Measurements from ENCODE around the gene EXO5. TPM values are rescaled to one million over a fixed set of nuclear protein-coding genes. Genes with fewer than 3 reads are reported as not detected.

EXO5 gene, protein sequence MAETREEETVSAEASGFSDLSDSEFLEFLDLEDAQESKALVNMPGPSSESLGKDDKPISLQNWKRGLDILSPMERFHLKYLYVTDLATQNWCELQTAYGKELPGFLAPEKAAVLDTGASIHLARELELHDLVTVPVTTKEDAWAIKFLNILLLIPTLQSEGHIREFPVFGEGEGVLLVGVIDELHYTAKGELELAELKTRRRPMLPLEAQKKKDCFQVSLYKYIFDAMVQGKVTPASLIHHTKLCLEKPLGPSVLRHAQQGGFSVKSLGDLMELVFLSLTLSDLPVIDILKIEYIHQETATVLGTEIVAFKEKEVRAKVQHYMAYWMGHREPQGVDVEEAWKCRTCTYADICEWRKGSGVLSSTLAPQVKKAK
- 5.7 TPM for total RNA-seq
- long read RNA-seq, partial matches to known transcripts: 1 of 19 reads
- long read RNA-seq, other reads (novel, unspliced or antisense): 5 of 19 reads

DNA sequence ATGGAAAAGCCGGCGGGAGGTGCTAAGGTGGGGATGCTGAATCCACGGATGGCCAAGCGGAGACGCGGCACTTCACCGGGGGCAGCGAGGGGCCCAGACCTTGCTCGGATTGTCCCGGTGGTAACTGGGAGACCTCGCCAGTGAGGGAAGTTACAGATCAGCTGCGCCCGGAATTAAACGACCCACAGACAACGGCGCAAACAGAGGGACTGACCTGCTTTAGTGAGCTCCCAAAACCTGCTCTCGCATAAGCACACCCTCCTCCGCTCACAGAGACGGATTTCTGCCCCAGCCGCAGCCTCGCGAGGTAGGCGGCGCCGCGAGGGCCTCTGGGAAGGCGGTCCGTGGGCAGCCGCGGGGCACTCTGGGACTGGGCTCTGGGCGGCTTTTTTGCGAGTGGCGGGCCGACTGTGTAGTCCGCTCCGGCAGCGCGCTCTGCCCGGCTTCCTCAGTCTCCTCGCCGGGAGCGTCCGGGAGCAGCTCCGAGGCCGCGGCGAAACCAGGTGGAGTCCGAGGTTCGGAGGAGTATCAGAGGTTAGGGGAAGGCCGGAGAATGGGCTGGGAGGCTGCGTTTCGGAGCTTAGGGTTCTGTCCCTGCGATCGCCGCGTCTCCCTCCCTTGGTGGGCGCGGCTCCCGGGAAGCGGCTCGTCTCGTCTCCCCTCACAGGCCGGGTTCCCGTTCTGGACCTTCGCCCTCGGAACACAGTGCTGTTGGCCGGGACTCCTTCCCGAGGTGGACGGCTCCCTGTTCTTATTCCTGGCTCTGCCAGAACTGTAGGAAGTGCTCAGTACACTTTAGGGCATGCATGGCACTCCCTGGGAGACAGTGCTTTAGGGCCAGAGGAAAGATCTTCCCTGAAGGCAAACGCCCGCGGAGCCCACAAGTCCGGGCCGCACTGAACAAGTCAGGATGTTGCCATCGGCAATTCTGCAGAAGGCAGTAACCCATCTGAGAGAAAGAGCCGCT lies at the start of gene EXO5:
Gene EXO5 (plus strand): TSS at position 393 of the 967 bp plus-strand sequence. CDS start 5,778 bp downstream, outside the sequence.
- peaks cover 12% of the 10 kb centered on the region for H3K4me1 ChIP-seq
- peak within 1 kb of the TSS; percentile 73 for H3K27ac ChIP-seq
- peak; percentile 93 for DNase-seq
- ATAC-seq: peak; percentile 100
- no peaks in the 10 kb centered on the region for H3K27me3 ChIP-seq
- intact Hi-C loops (cut with DNase I): no loop called here
- H3K36me3 ChIP-seq: no peaks in the 10 kb centered on the region
- H3K9me3 ChIP-seq: peaks cover 6% of the 10 kb centered on the region
- H3K4me3 ChIP-seq: peak within 1 kb of the TSS; percentile 89
- TF ChIP-seq, protein P1, sequence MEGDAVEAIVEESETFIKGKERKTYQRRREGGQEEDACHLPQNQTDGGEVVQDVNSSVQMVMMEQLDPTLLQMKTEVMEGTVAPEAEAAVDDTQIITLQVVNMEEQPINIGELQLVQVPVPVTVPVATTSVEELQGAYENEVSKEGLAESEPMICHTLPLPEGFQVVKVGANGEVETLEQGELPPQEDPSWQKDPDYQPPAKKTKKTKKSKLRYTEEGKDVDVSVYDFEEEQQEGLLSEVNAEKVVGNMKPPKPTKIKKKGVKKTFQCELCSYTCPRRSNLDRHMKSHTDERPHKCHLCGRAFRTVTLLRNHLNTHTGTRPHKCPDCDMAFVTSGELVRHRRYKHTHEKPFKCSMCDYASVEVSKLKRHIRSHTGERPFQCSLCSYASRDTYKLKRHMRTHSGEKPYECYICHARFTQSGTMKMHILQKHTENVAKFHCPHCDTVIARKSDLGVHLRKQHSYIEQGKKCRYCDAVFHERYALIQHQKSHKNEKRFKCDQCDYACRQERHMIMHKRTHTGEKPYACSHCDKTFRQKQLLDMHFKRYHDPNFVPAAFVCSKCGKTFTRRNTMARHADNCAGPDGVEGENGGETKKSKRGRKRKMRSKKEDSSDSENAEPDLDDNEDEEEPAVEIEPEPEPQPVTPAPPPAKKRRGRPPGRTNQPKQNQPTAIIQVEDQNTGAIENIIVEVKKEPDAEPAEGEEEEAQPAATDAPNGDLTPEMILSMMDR (IDR thresholded peaks at IDR 0.05): no peak

GRCh38 chr1:40462956-40463590 lies 45.5 kb upstream of the EXO5 start:
- TF ChIP-seq, protein P1 (IDR thresholded peaks at IDR 0.05): no peak
- H3K27me3 ChIP-seq: no peaks in the 10 kb centered on the region
- H3K4me1 ChIP-seq: no peaks in the 10 kb centered on the region
- intact Hi-C loops (cut with DNase I): no loop called here
- no peak for DNase-seq
- ATAC-seq: no peak
- no peak overlapping the region for H3K4me3 ChIP-seq
- H3K9me3 ChIP-seq: peaks cover 81% of the 10 kb centered on the region
- H3K36me3 ChIP-seq: no peaks in the 10 kb centered on the region
- no peak overlapping the region for H3K27ac ChIP-seq

GRCh38 chr1:40469327-40469726 lies 39.2 kb upstream of the EXO5 start:
- H3K9me3 ChIP-seq: peaks cover 64% of the 10 kb centered on the region
- DNase-seq: no peak
- intact Hi-C loops (cut with DNase I): no loop called here
- TF ChIP-seq, protein P1 (IDR thresholded peaks at IDR 0.05): no peak
- no peaks in the 10 kb centered on the region for H3K4me1 ChIP-seq
- ATAC-seq: no peak
- no peaks in the 10 kb centered on the region for H3K36me3 ChIP-seq
- H3K27me3 ChIP-seq: no peaks in the 10 kb centered on the region
- no peak overlapping the region for H3K27ac ChIP-seq
- H3K4me3 ChIP-seq: no peak overlapping the region

GRCh38 chr1:40475268-40475667 lies 33.3 kb upstream of the EXO5 start:
- no peak overlapping the region for H3K4me3 ChIP-seq
- peaks cover 8% of the 10 kb centered on the region for H3K4me1 ChIP-seq
- H3K27ac ChIP-seq: no peak overlapping the region
- TF ChIP-seq, protein P1 (IDR thresholded peaks at IDR 0.05): no peak
- intact Hi-C loops (cut with DNase I): no loop called here
- H3K27me3 ChIP-seq: no peaks in the 10 kb centered on the region
- peaks cover 26% of the 10 kb centered on the region for H3K9me3 ChIP-seq
- DNase-seq (no peak), ATAC-seq (no peak)
- no peaks in the 10 kb centered on the region for H3K36me3 ChIP-seq

- Histone ChIP-seq H3K4me3 (peak within 1 kb of the TSS; percentile 91), H3K4me1 (peaks cover 8% of the 10 kb centered on the region), H3K27me3 (no peaks in the 10 kb centered on the region), H3K27ac (peak within 1 kb of the TSS; percentile 56), H3K9me3 (peaks cover 18% of the 10 kb centered on the region), H3K36me3 (no peaks in the 10 kb centered on the region)
- ATAC-seq: peak; percentile 98
- peak; percentile 89 for DNase-seq
- intact Hi-C loops (cut with DNase I): no loop called here
- TF ChIP-seq, protein P1 (IDR thresholded peaks at IDR 0.05): no peak
These were observed 31.5 kb upstream of the EXO5 start, which contains the start of gene ZFP69 for GRCh38 chr1:40476924-40477677. ZFP69 (plus strand) TSS chr1:40477290; CDS start chr1:40479362, 2,072 bp downstream.
